IMR-90 (cell line): ENCODE measurements around the gene NF2. TPM values are rescaled to one million over a fixed set of nuclear protein-coding genes. Genes with fewer than 3 reads are reported as not detected.

Source experiments
- ATAC-seq: fragments of 200-7000 bp; cut with Tn5 transposase; 2 replicates; pipeline ENCODE4 v1.9.1; 2020; ENCODE audit warnings: low read depth, mild to moderate bottlenecking, moderate library complexity
- BruUV-seq: library from RNA; stranded (reverse); fragments of 400-500 nt; replicated peaks from 2 replicates; lab custom pipeline; 2021; lab: Mats Ljungman, UMichigan
- CTCF ChIA-PET: fragments of 300-600 bp; formaldehyde crosslinking; extraction: SDS; loops from one replicate; lab custom pipeline; 2021; ENCODE audit warnings: antibody characterized with exemption; lab: Yijun Ruan, JAX
- POLR2A ChIA-PET: fragments of 300-600 bp; sonication (Branson Sonifier 250); formaldehyde crosslinking; loops from one replicate; lab custom pipeline; 2022; ENCODE audit warnings: antibody characterized with exemption; ENCODE audit not compliant: unreplicated experiment; lab: Charles Lee
- DNase-seq: peaks from one replicate; pipeline ENCODE4 v3.0.0; 2013
- H2AFZ ChIP-seq: replicated peaks from 2 replicates; pipeline ENCODE3; 2013; ENCODE audit warnings: low read length, mild to moderate bottlenecking; ENCODE audit not compliant: poor library complexity
- H2AK5ac ChIP-seq: 2 replicates; pipeline ENCODE4 v1.6.1; 2013; ENCODE audit warnings: low read depth, low read length, inconsistent platforms
- H2AK9ac ChIP-seq: replicated peaks from 2 replicates; pipeline ENCODE3; 2013; ENCODE audit warnings: mild to moderate bottlenecking, low read depth, low read length, moderate library complexity; ENCODE audit not compliant: poor library complexity
- H2BK120ac ChIP-seq: 2 replicates; pipeline ENCODE4 v1.6.1; 2013; ENCODE audit warnings: low read depth, low read length, inconsistent platforms
- H2BK15ac ChIP-seq: 3 replicates; pipeline ENCODE4 v1.6.1; 2013; ENCODE audit warnings: low read depth, low read length, inconsistent platforms
- H2BK20ac ChIP-seq: 2 replicates; pipeline ENCODE4 v1.6.1; 2013; ENCODE audit warnings: low read depth, mild to moderate bottlenecking, inconsistent platforms, low read length, moderate library complexity
- H2BK5ac ChIP-seq: 2 replicates; pipeline ENCODE4 v1.6.1; 2013; ENCODE audit warnings: mild to moderate bottlenecking, low read depth, low read length, inconsistent platforms; ENCODE audit not compliant: poor library complexity, severe bottlenecking
- H3K14ac ChIP-seq: replicated peaks from 2 replicates; pipeline ENCODE4 v1.6.1; 2013; ENCODE audit warnings: low read depth, low read length, inconsistent platforms
- H3K18ac ChIP-seq: 2 replicates; pipeline ENCODE4 v1.6.1; 2013; ENCODE audit warnings: low read depth, low read length, control low read depth
- H3K23ac ChIP-seq: 2 replicates; pipeline ENCODE4 v1.6.1; 2013; ENCODE audit warnings: low read depth, low read length, inconsistent platforms
- H3K27ac ChIP-seq: 2 replicates; pipeline ENCODE4 v1.5.1; 2013; ENCODE audit warnings: mild to moderate bottlenecking, control low read depth, low read length; ENCODE audit not compliant: insufficient read depth
- H3K27me3 ChIP-seq: 2 replicates; pipeline ENCODE4 v1.6.1; 2013; ENCODE audit warnings: low read length; ENCODE audit not compliant: control insufficient read depth, insufficient read depth
- H3K36me3 ChIP-seq: 2 replicates; pipeline ENCODE4 v1.6.1; 2013; ENCODE audit warnings: low read length, mixed read lengths; ENCODE audit not compliant: control insufficient read depth, insufficient read depth
- H3K4ac ChIP-seq: 2 replicates; pipeline ENCODE4 v1.6.1; 2013; ENCODE audit warnings: low read depth, low read length, inconsistent platforms
- H3K4me1 ChIP-seq: 2 replicates; pipeline ENCODE4 v1.6.1; 2013; ENCODE audit warnings: low read length, mixed read lengths; ENCODE audit not compliant: control insufficient read depth, insufficient read depth
- H3K4me2 ChIP-seq: 2 replicates; pipeline ENCODE4 v1.6.1; 2013; ENCODE audit warnings: low read depth, mild to moderate bottlenecking, control low read depth, low read length, moderate library complexity
- H3K4me3 ChIP-seq: 2 replicates; pipeline ENCODE4 v1.5.1; 2013; ENCODE audit warnings: low read depth, mild to moderate bottlenecking, control low read depth, low read length, moderate library complexity; ENCODE audit not compliant: insufficient read depth
- H3K56ac ChIP-seq: 2 replicates; pipeline ENCODE4 v1.6.1; 2013; ENCODE audit warnings: low read length, inconsistent platforms; ENCODE audit not compliant: insufficient read depth; ENCODE audit errors: extremely low read depth
- H3K79me1 ChIP-seq, 2 experiments: 2 replicates each; pipeline ENCODE4 v1.6.1; 2013; ENCODE audit warnings: low read length in 2 of 2, inconsistent platforms in 1 of 2, low read depth in 1 of 2
- H3K9ac ChIP-seq: 2 replicates; pipeline ENCODE4 v1.6.1; 2013; ENCODE audit warnings: low read depth, low read length, control low read depth
- H3K9me1 ChIP-seq: 2 replicates; pipeline ENCODE4 v1.6.1; 2013; ENCODE audit warnings: low read length, inconsistent platforms; ENCODE audit not compliant: insufficient read depth
- H3K9me3 ChIP-seq: 2 replicates; pipeline ENCODE4 v1.6.1; 2013; ENCODE audit warnings: low read length; ENCODE audit not compliant: control insufficient read depth, insufficient read depth
- H4K20me1 ChIP-seq: 2 replicates; pipeline ENCODE4 v1.6.1; 2013; ENCODE audit warnings: low read length, inconsistent platforms; ENCODE audit not compliant: insufficient read depth
- H4K5ac ChIP-seq: 2 replicates; pipeline ENCODE4 v1.6.1; 2013; ENCODE audit warnings: mild to moderate bottlenecking, low read depth, low read length, control low read depth
- H4K8ac ChIP-seq, 2 experiments: 2 replicates each; pipeline ENCODE4 v1.6.1; 2013; ENCODE audit warnings: low read depth in 2 of 2, low read length in 2 of 2, control low read depth in 1 of 2, inconsistent platforms in 1 of 2
- H4K91ac ChIP-seq: 2 replicates; pipeline ENCODE4 v1.6.1; 2013; ENCODE audit warnings: low read depth, low read length, inconsistent platforms; ENCODE audit not compliant: insufficient read depth
- CEBPB ChIP-seq: IDR thresholded peaks from 2 replicates; pipeline ENCODE4 v1.6.1; 2012; ENCODE audit warnings: low read depth, low read length, improper control_type of control experiment
- CTCF ChIP-seq: conservative IDR thresholded peaks from 2 replicates; pipeline ENCODE4 v1.5.1; 2012; ENCODE audit warnings: mild to moderate bottlenecking, low read depth, low read length, improper control_type of control experiment
- ELK1 ChIP-seq: fragments of 150-350 bp; IDR thresholded peaks from 2 replicates; pipeline ENCODE4 v1.6.1; 2016; ENCODE audit warnings: low read depth, mild to moderate bottlenecking, low read length, moderate library complexity, borderline replicate concordance
- MXI1 ChIP-seq: IDR thresholded peaks from 2 replicates; pipeline ENCODE4 v1.6.1; 2012; ENCODE audit warnings: low read depth, mild to moderate bottlenecking, low read length, moderate library complexity, borderline replicate concordance
- NFE2L2 ChIP-seq: fragments of 150-350 bp; IDR thresholded peaks from 2 replicates; pipeline ENCODE4 v1.6.1; 2016; ENCODE audit warnings: low read depth, mild to moderate bottlenecking, low read length
- RCOR1 ChIP-seq: IDR thresholded peaks from 2 replicates; pipeline ENCODE4 v1.6.1; 2012; ENCODE audit warnings: mild to moderate bottlenecking, low read length, improper control_type of control experiment; ENCODE audit not compliant: insufficient replicate concordance
- WGBS, 2 experiments: methylation state at CpG; one replicate each; pipeline versions ENCODE4 v1.1.5 to v1.1.7; 2013; ENCODE audit warnings: missing lambda C conversion rate in 2 of 2; ENCODE audit not compliant: insufficient read length in 1 of 2; ENCODE audit errors: extremely low coverage in 2 of 2; 5-methylcytosine and 5-hydroxymethylcytosine counted together
- dilution Hi-C: fragments of 300-500 bp; cut with HindIII; formaldehyde crosslinking; loops from one replicate; pipeline ENCODE4 v1.14.3; 2018; ENCODE audit warnings: low sequenced_read_pairs; ENCODE audit not compliant: unreplicated experiment
- in situ Hi-C: fragments of 300-500 bp; cut with MboI; formaldehyde crosslinking; loops from 3 replicates; pipeline ENCODE4 v1.14.3; 2019; ENCODE audit warnings: low sequenced_read_pairs, inconsistent platforms, mixed read lengths
- intact Hi-C: fragments of 100-400 bp; cut with micrococcal nuclease; formaldehyde crosslinking; loops from 2 replicates; pipeline ENCODE4 v1.10.0; 2022
- polyA plus RNA-seq, 3 experiments: library from polyadenylated mRNA; depleted of rRNA; stranded (reverse); fragments of >200 nt; gene quantifications; 2 replicates each; pipeline ENCODE4 v1.2.3, GENCODE V29; 2012; ENCODE audit warnings: low replicate concordance in 1 of 3
- total RNA-seq: library from RNA; depleted of rRNA; stranded (reverse); fragments of >200 nt; gene quantifications from 2 replicates; pipeline ENCODE4 v1.2.3, GENCODE V29; 2012

NF2 gene
- total and polyA plus RNA-seq, 2 of the 4 experiments (the other 2 are of a cell fraction): 59.0 to 151 TPM

- DNase-seq: peak; percentile 80
- Histone ChIP-seq H4K20me1 (peaks cover 14% of the 10 kb centered on the region), H3K4me1 (no peaks in the 10 kb centered on the region), H3K9me1 (no peaks in the 10 kb centered on the region), H2BK5ac (no peak overlapping the region), H3K36me3 (no peaks in the 10 kb centered on the region), H3K14ac (no peak overlapping the region), H3K9ac (no peak overlapping the region), H3K56ac (no peak overlapping the region), H3K27me3 (peaks cover 67% of the 10 kb centered on the region), H3K4ac (no peak overlapping the region), H3K9me3 (no peaks in the 10 kb centered on the region), H2AFZ (no peak overlapping the region), H3K79me1 (no peaks in the 10 kb centered on the region), H4K91ac (no peak overlapping the region), H4K5ac (no peak overlapping the region), H3K4me3 (no peak overlapping the region), H3K23ac (no peak overlapping the region), H3K4me2 (no peak overlapping the region), H2AK9ac (no peak overlapping the region), H2BK15ac (no peak overlapping the region), H2BK120ac (no peak overlapping the region), H2BK20ac (no peak overlapping the region), H4K8ac (no peak overlapping the region), H3K27ac (no peak overlapping the region), H2AK5ac (no peak overlapping the region), H3K18ac (no peak overlapping the region)
- peak; percentile 95 for ATAC-seq
- dilution Hi-C loops (no loop called here), intact Hi-C loops (no loop called here), in situ Hi-C loops (no loop called here)
- 53% methylated on average over 7 of the region's 16 CpGs; no CpG with 5 or more reads in 1 of the 2 experiments for WGBS, 2 experiments
- peak; percentile 86 for TF ChIP-seq RCOR1
- no peak for TF ChIP-seq ELK1
- TF ChIP-seq CEBPB: peak; percentile 28; the same call in 1 of the 2 replicates
- TF ChIP-seq MXI1: peak; percentile 23; the same call in 1 of the 2 replicates
- no peak for TF ChIP-seq NFE2L2
- TF ChIP-seq CTCF: no peak
- ChIA-PET CTCF (interaction anchor here (0.6 to 1.0 kb wide), 2 partner anchors 28 kb away, joined by 3 to 5 read pairs; no protein-coding TSS in a partner anchor), POLR2A (interaction anchor here (0.6 kb wide), 1 partner anchor 41 kb away, joined by 3 read pairs; no protein-coding TSS in a partner anchor)
- BruUV-seq: no TSS peak
Measured at GRCh38 chr22:29716814-29717545, 113.5 kb downstream of the NF2 start.
